C4-2B (cell line): Measurements from ENCODE around the gene OR10D3.

Source experiments
- CTCF ChIP-seq: fragments of 450-650 bp; conservative IDR thresholded peaks from 2 replicates; pipeline ENCODE4 v1.5.1; 2017; ENCODE audit warnings: mild to moderate bottlenecking
- ZFX ChIP-seq: fragments of 450-650 bp; IDR thresholded peaks from 2 replicates; pipeline ENCODE4 v1.6.1; 2017

GRCh38 chr11:124172599-124172998 is 10.5 kb upstream of the OR10D3 start:
- TF ChIP-seq CTCF = no peak
- TF ChIP-seq ZFX = no peak
